GM19455 (cell line): ENCODE measurements around the gene HSPG2.

Source experiments
- ATAC-seq: cut with Tn5 transposase; IDR thresholded peaks from one replicate; pipeline ENCODE4 v1.9.1; 2021; ENCODE audit not compliant: unreplicated experiment

Gene HSPG2

GRCh38 chr1:21901473-21901847 lies 35.6 kb downstream of the HSPG2 start:
- ATAC-seq = no peak

GRCh38 chr1:21900766-21901472 lies 36.2 kb downstream of the HSPG2 start:
- no peak for ATAC-seq

- no peak for ATAC-seq
Observed at GRCh38 chr1:21899987-21900386, 37.1 kb downstream of the HSPG2 start.

- no peak for ATAC-seq
Observed at GRCh38 chr1:21899267-21899810, 37.8 kb downstream of the HSPG2 start.

GRCh38 chr1:21898326-21899200 lies 38.5 kb downstream of the HSPG2 start:
- ATAC-seq = no peak

- no peak for ATAC-seq
Observed at GRCh38 chr1:21897844-21898243, 39.3 kb downstream of the HSPG2 start.

GRCh38 chr1:21896652-21897532 lies 40.2 kb downstream of the HSPG2 start:
- ATAC-seq = no peak

GRCh38 chr1:21896026-21896425 lies 41.1 kb downstream of the HSPG2 start:
- ATAC-seq = no peak

- no peak for ATAC-seq
Observed at GRCh38 chr1:21894034-21894881, 42.9 kb downstream of the HSPG2 start.

- ATAC-seq = no peak
Observed at GRCh38 chr1:21893046-21893805, 43.9 kb downstream of the HSPG2 start.

GRCh38 chr1:21891621-21892479 lies 45.3 kb downstream of the HSPG2 start:
- ATAC-seq = no peak

- ATAC-seq = no peak
Observed at GRCh38 chr1:21891081-21891480, 46.0 kb downstream of the HSPG2 start.

GRCh38 chr1:21888500-21888899 lies 48.6 kb downstream of the HSPG2 start:
- no peak for ATAC-seq

- no peak for ATAC-seq
Observed at GRCh38 chr1:21887796-21888195, 49.3 kb downstream of the HSPG2 start.

GRCh38 chr1:21887216-21887736 lies 49.8 kb downstream of the HSPG2 start:
- ATAC-seq = no peak

- no peak for ATAC-seq
Observed at GRCh38 chr1:21886486-21887215, 50.5 kb downstream of the HSPG2 start.

- no peak for ATAC-seq
Observed at GRCh38 chr1:21885236-21886037, 51.7 kb downstream of the HSPG2 start.
